ENCODE measurements around the gene ABCB6.

ABCB6 gene

DNA sequence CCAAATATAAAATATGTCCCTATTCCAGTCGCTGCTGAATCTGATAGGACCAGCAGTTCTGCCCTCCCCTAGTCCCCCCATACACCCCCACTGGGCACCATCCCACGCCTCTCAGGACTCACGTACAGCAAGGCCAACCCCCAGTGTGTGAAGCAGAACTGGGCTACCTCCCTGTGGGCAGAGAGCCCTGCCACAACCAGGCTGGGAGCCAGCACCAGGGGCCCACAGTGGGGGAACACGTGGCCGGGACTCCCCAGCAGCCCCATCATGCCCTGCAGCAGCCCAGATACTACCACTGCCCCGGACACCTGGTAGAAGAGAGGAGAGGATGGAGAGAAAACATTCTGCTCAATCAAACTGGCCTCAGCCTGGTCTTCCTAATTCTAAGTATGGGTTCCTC is 50.2 kb downstream of the ABCB6 start:
- H3K14ac ChIP-seq (ENCODE audit: low read length in 2 of 2) = no peak overlapping the region
- H3K36me3 ChIP-seq (ENCODE audit: control insufficient read depth in 1 of 2, insufficient read depth in 2 of 2, low read depth in 1 of 2, low read length in 2 of 2) = peaks cover 21 to 24% of the 10 kb centered on the region in 2 experiments
- no peak overlapping the region for H3K4me3 ChIP-seq (ENCODE audit: insufficient read depth in 1 of 2, low read depth in 1 of 2, low read length in 2 of 2)
- H2BK15ac ChIP-seq (ENCODE audit: low read depth, poor library complexity, severe bottlenecking) = no peak overlapping the region
- H3K18ac ChIP-seq (ENCODE audit: low read depth in 1 of 2, low read length in 2 of 2) = no peak overlapping the region
- no peak for DNase-seq
- no peak overlapping the region for H3K27ac ChIP-seq (ENCODE audit: low read length, poor library complexity, severe bottlenecking)
- no peak overlapping the region for H2BK120ac ChIP-seq (ENCODE audit: low read depth, low read length)
- no peak overlapping the region for H2AFZ ChIP-seq (ENCODE audit: low read depth, low read length)
- no peak overlapping the region for H3K4me2 ChIP-seq (ENCODE audit: low read length, poor library complexity, severe bottlenecking)
- H3K9ac ChIP-seq (ENCODE audit: low read length) = no peak overlapping the region
- H3K79me1 ChIP-seq (replicated peaks; ENCODE audit: low read length, poor library complexity, severe bottlenecking) = peaks cover 6% of the 10 kb centered on the region
- WGBS = 87% methylated on average over 3 of the region's 6 CpGs
- no peak overlapping the region for H4K91ac ChIP-seq (ENCODE audit: low read length)
- H3K27me3 ChIP-seq (ENCODE audit: control insufficient read depth in 1 of 2, insufficient read depth in 1 of 2, low read length in 2 of 2) = no peaks in the 10 kb centered on the region
- H2BK12ac ChIP-seq (ENCODE audit: low read length in 2 of 2) = no peak overlapping the region
- H3K23ac ChIP-seq (ENCODE audit: low read length in 2 of 2) = no peak overlapping the region
- peaks cover 5% of the 10 kb centered on the region for H3K4me1 ChIP-seq (ENCODE audit: control insufficient read depth, insufficient read depth, low read depth, low read length)
- H3K4ac ChIP-seq (ENCODE audit: low read depth in 1 of 2, low read length in 2 of 2) = no peak overlapping the region
- no peak overlapping the region for H2AK5ac ChIP-seq (ENCODE audit: low read length, severe bottlenecking)
- H3K9me3 ChIP-seq (ENCODE audit: control insufficient read depth, low read length) = no peaks in the 10 kb centered on the region
- no peak overlapping the region for H2BK5ac ChIP-seq (ENCODE audit: low read depth, low read length, poor library complexity, severe bottlenecking)
- no peak overlapping the region for H4K8ac ChIP-seq (ENCODE audit: low read length)

DNA sequence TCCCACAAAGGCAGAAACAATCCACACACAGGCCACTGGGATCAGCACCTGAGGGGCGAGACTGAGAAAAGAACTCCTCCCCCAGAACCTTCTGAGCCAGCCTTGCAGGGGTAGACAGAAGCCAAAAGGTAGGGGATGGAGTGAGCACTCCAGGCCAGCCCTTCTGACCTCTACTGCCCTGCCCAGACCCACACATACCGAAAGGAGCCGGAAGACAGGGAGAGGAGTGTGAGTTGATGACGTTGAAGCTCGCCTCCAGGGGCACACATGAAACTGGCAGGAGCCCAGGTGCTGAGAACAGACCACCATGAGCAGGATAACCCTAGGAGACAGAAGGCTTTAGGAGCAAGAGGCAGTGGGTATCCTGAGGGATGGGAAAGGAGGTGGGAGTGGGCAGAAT is 50.8 kb downstream of the ABCB6 start:
- H2BK5ac ChIP-seq (ENCODE audit: low read depth, low read length, poor library complexity, severe bottlenecking) = no peak overlapping the region
- H2BK12ac ChIP-seq (ENCODE audit: low read length in 2 of 2) = no peak overlapping the region
- no peak overlapping the region for H4K8ac ChIP-seq (ENCODE audit: low read length)
- H3K27me3 ChIP-seq (ENCODE audit: control insufficient read depth in 1 of 2, insufficient read depth in 1 of 2, low read length in 2 of 2) = no peaks in the 10 kb centered on the region
- no peak overlapping the region for H3K4me3 ChIP-seq (ENCODE audit: insufficient read depth in 1 of 2, low read depth in 1 of 2, low read length in 2 of 2)
- no peak overlapping the region for H3K23ac ChIP-seq (ENCODE audit: low read length in 2 of 2)
- 70% methylated on average over 4 of the region's 5 CpGs for WGBS
- H2BK120ac ChIP-seq (ENCODE audit: low read depth, low read length) = no peak overlapping the region
- no peak overlapping the region for H2AFZ ChIP-seq (ENCODE audit: low read depth, low read length)
- H3K9me3 ChIP-seq (ENCODE audit: control insufficient read depth, low read length) = no peaks in the 10 kb centered on the region
- no peak overlapping the region for H4K91ac ChIP-seq (ENCODE audit: low read length)
- peak overlapping the region; percentile 5 for H3K9ac ChIP-seq (ENCODE audit: low read length)
- no peak overlapping the region for H3K4me2 ChIP-seq (ENCODE audit: low read length, poor library complexity, severe bottlenecking)
- peaks cover 17 to 19% of the 10 kb centered on the region in 2 experiments for H3K36me3 ChIP-seq (ENCODE audit: control insufficient read depth in 1 of 2, insufficient read depth in 2 of 2, low read depth in 1 of 2, low read length in 2 of 2)
- H3K27ac ChIP-seq (ENCODE audit: low read length, poor library complexity, severe bottlenecking) = no peak overlapping the region
- H3K4me1 ChIP-seq (ENCODE audit: control insufficient read depth, insufficient read depth, low read depth, low read length) = peaks cover 3% of the 10 kb centered on the region
- H3K14ac ChIP-seq (ENCODE audit: low read length in 2 of 2) = no peak overlapping the region
- no peak overlapping the region for H2AK5ac ChIP-seq (ENCODE audit: low read length, severe bottlenecking)
- no peak overlapping the region for H3K18ac ChIP-seq (ENCODE audit: low read depth in 1 of 2, low read length in 2 of 2)
- H2BK15ac ChIP-seq (ENCODE audit: low read depth, poor library complexity, severe bottlenecking) = no peak overlapping the region
- DNase-seq = no peak
- H3K4ac ChIP-seq (ENCODE audit: low read depth in 1 of 2, low read length in 2 of 2) = no peak overlapping the region
- peaks cover 3% of the 10 kb centered on the region for H3K79me1 ChIP-seq (replicated peaks; ENCODE audit: low read length, poor library complexity, severe bottlenecking)

DNA sequence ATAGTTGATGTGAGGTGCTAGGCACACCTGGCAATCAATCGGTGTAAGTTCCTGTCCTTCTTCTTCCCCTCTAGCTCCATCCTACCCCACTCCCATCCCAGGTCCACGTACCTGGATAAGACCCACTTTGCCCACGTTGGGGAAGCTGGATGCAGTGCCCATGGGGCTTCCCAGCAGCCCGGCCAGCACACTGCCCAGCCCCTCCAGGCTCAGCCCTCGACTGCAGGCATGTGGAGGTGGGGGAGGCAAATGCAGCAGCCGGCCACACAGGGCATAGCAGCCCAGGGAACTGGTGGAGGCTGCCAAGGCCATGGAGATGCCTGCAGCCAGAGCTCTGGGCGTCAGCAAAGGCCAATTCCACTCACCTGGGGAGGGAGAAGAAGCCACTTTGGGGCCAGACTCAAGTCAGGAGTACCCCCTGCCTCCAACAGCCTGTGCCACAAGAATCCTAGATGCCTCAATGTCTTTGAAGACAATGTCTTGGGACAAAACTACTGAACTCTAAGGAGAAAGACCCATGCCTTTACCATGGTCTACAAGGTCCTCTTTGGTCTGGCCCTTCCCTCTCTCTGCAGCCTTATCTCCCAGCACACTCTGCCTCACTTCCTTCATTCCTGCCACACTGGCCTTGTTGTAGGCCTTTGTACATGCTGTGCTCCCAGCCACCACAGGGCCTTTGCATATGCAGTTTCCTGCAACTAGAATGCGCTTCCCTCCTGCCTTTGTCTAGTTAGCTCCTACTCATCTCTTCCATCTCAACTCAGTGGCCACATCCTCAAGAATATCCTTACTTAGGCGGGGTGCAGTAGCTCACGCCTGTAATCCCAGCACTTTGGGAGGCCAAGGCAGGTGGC is 53.5 kb downstream of the ABCB6 start:
- Histone ChIP-seq H3K9ac (ENCODE audit: low read length) (no peak overlapping the region), H3K14ac (ENCODE audit: low read length in 2 of 2) (no peak overlapping the region), H3K9me3 (ENCODE audit: control insufficient read depth, low read length) (no peaks in the 10 kb centered on the region), H4K8ac (ENCODE audit: low read length) (no peak overlapping the region), H3K27me3 (ENCODE audit: control insufficient read depth in 1 of 2, insufficient read depth in 1 of 2, low read length in 2 of 2) (no peaks in the 10 kb centered on the region), H3K36me3 (ENCODE audit: control insufficient read depth in 1 of 2, insufficient read depth in 2 of 2, low read depth in 1 of 2, low read length in 2 of 2) (peaks cover 2 to 7% of the 10 kb centered on the region in 2 experiments), H3K27ac (ENCODE audit: low read length, poor library complexity, severe bottlenecking) (no peak overlapping the region), H2AK5ac (ENCODE audit: low read length, severe bottlenecking) (no peak overlapping the region), H2AFZ (ENCODE audit: low read depth, low read length) (no peak overlapping the region), H3K4ac (ENCODE audit: low read depth in 1 of 2, low read length in 2 of 2) (peak overlapping the region in 1 of 2 experiments; percentile 31), H2BK15ac (ENCODE audit: low read depth, poor library complexity, severe bottlenecking) (no peak overlapping the region), H3K18ac (ENCODE audit: low read depth in 1 of 2, low read length in 2 of 2) (no peak overlapping the region), H3K4me3 (ENCODE audit: insufficient read depth in 1 of 2, low read depth in 1 of 2, low read length in 2 of 2) (no peak overlapping the region), H3K23ac (ENCODE audit: low read length in 2 of 2) (no peak overlapping the region), H3K4me2 (ENCODE audit: low read length, poor library complexity, severe bottlenecking) (no peak overlapping the region), H2BK12ac (ENCODE audit: low read length in 2 of 2) (no peak overlapping the region), H2BK5ac (ENCODE audit: low read depth, low read length, poor library complexity, severe bottlenecking) (no peak overlapping the region), H3K79me1 (replicated peaks; ENCODE audit: low read length, poor library complexity, severe bottlenecking) (no peaks in the 10 kb centered on the region), H4K91ac (ENCODE audit: low read length) (no peak overlapping the region), H3K4me1 (ENCODE audit: control insufficient read depth, insufficient read depth, low read depth, low read length) (peaks cover 3% of the 10 kb centered on the region), H2BK120ac (ENCODE audit: low read depth, low read length) (no peak overlapping the region)
- DNase-seq = no peak
- 87% methylated on average over 10 of the region's 10 CpGs for WGBS

DNA sequence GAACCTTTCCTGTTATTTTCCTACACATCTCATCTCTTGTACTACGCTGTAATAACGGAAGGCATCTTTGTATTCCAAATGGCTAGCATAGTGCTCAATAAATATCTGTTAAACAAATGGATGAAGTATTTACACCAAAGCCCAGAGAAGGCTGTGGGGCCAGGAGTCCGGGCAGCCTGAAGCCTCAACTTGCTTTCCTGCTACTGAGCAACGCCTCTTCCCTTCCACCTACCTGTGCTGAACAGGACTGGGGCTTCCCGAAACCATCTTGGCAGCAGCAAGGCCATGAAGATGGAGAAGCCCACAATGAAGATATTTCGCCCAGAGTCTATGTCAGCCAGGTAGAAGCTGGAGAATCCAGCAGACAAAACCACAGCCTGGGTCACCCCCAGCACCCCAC is 55.6 kb downstream of the ABCB6 start:
- DNase-seq = no peak
- H3K79me1 ChIP-seq (replicated peaks; ENCODE audit: low read length, poor library complexity, severe bottlenecking) = no peaks in the 10 kb centered on the region
- no peak overlapping the region for H3K4me3 ChIP-seq (ENCODE audit: insufficient read depth in 1 of 2, low read depth in 1 of 2, low read length in 2 of 2)
- H2AFZ ChIP-seq (ENCODE audit: low read depth, low read length) = no peak overlapping the region
- H3K27ac ChIP-seq (ENCODE audit: low read length, poor library complexity, severe bottlenecking) = no peak overlapping the region
- H2BK12ac ChIP-seq (ENCODE audit: low read length in 2 of 2) = no peak overlapping the region
- peaks cover 2 to 7% of the 10 kb centered on the region in 2 experiments for H3K36me3 ChIP-seq (ENCODE audit: control insufficient read depth in 1 of 2, insufficient read depth in 2 of 2, low read depth in 1 of 2, low read length in 2 of 2)
- H3K18ac ChIP-seq (ENCODE audit: low read depth in 1 of 2, low read length in 2 of 2) = no peak overlapping the region
- H4K8ac ChIP-seq (ENCODE audit: low read length) = no peak overlapping the region
- H2BK5ac ChIP-seq (ENCODE audit: low read depth, low read length, poor library complexity, severe bottlenecking) = no peak overlapping the region
- no peak overlapping the region for H3K23ac ChIP-seq (ENCODE audit: low read length in 2 of 2)
- peaks cover 3% of the 10 kb centered on the region for H3K4me1 ChIP-seq (ENCODE audit: control insufficient read depth, insufficient read depth, low read depth, low read length)
- no peaks in the 10 kb centered on the region for H3K9me3 ChIP-seq (ENCODE audit: control insufficient read depth, low read length)
- no peak overlapping the region for H2BK15ac ChIP-seq (ENCODE audit: low read depth, poor library complexity, severe bottlenecking)
- H3K4ac ChIP-seq (ENCODE audit: low read depth in 1 of 2, low read length in 2 of 2) = no peak overlapping the region
- no peaks in the 10 kb centered on the region for H3K27me3 ChIP-seq (ENCODE audit: control insufficient read depth in 1 of 2, insufficient read depth in 1 of 2, low read length in 2 of 2)
- WGBS = 82% methylated on average over 4 of the region's 6 CpGs
- no peak overlapping the region for H2BK120ac ChIP-seq (ENCODE audit: low read depth, low read length)
- no peak overlapping the region for H4K91ac ChIP-seq (ENCODE audit: low read length)
- no peak overlapping the region for H3K9ac ChIP-seq (ENCODE audit: low read length)
- H3K14ac ChIP-seq (ENCODE audit: low read length in 2 of 2) = no peak overlapping the region
- H2AK5ac ChIP-seq (ENCODE audit: low read length, severe bottlenecking) = no peak overlapping the region
- no peak overlapping the region for H3K4me2 ChIP-seq (ENCODE audit: low read length, poor library complexity, severe bottlenecking)

Measured in mesenchymal stem cell (in vitro differentiated cells and primary cell).